ENCODE data around the gene NCOA1.
"Not testable (repeated sequence)": the region's sequence is repeated elsewhere in the genome, so short reads cannot be mapped to it uniquely, and the experiment has no call there.

The NCOA1 gene

GRCh38 chr2:24477229-24477628 lies 13.8 kb upstream of the NCOA1 start:
- no peak for DNase-seq

GRCh38 chr2:24478243-24478642 lies 12.8 kb upstream of the NCOA1 start:
- no peak for DNase-seq

- DNase-seq = no peak
Observed at GRCh38 chr2:24480245-24480644, 10.8 kb upstream of the NCOA1 start.

- DNase-seq = no peak
Observed at GRCh38 chr2:24482251-24482971, 8.6 kb upstream of the NCOA1 start.

- DNase-seq = no peak
Observed at GRCh38 chr2:24482972-24483300, 8.1 kb upstream of the NCOA1 start.

GRCh38 chr2:24484677-24485076 lies 6.4 kb upstream of the NCOA1 start:
- DNase-seq = not testable (repeated sequence)

- no peak for DNase-seq
Observed at GRCh38 chr2:24485197-24485596, 5.9 kb upstream of the NCOA1 start.

- no peak for DNase-seq
Observed at GRCh38 chr2:24486636-24487205, 4.3 kb upstream of the NCOA1 start.

- DNase-seq = no peak
Observed at GRCh38 chr2:24489465-24490180, 1.4 kb upstream of the NCOA1 start.

GRCh38 chr2:24490181-24490689 lies 819 bp upstream of the NCOA1 start:
- DNase-seq = no peak

GRCh38 chr2:24491542-24492420 lies 727 bp downstream of the NCOA1 start:
- DNase-seq = no peak

GRCh38 chr2:24492421-24493279 lies 1.6 kb downstream of the NCOA1 start:
- no peak for DNase-seq

- no peak for DNase-seq
Observed at GRCh38 chr2:24493713-24494112, 2.7 kb downstream of the NCOA1 start.

- DNase-seq = no peak
Observed at GRCh38 chr2:24494410-24494809, 3.4 kb downstream of the NCOA1 start.

GRCh38 chr2:24495451-24495850 lies 4.4 kb downstream of the NCOA1 start:
- DNase-seq = no peak

- no peak for DNase-seq
Observed at GRCh38 chr2:24496959-24497358, 5.9 kb downstream of the NCOA1 start.

GRCh38 chr2:24497685-24498084 lies 6.6 kb downstream of the NCOA1 start:
- DNase-seq = no peak

GRCh38 chr2:24498121-24498520 lies 7.1 kb downstream of the NCOA1 start:
- no peak for DNase-seq

- DNase-seq = no peak
Observed at GRCh38 chr2:24501813-24502212, 10.8 kb downstream of the NCOA1 start.

- no peak for DNase-seq
Observed at GRCh38 chr2:24505534-24506275, 14.7 kb downstream of the NCOA1 start.

- no peak for DNase-seq
Observed at GRCh38 chr2:24507549-24507948, 16.5 kb downstream of the NCOA1 start.
